NCI-H1105 (cell line): ENCODE data around the gene ADAMTS17.
"Not testable (repeated sequence)": the region's sequence is repeated elsewhere in the genome, so short reads cannot be mapped to it uniquely, and the experiment has no call there.

ENCODE experiments used
- DNase-seq: peaks from one replicate; lab custom pipeline; 2025; lab: John Stamatoyannopoulos, UW

Gene ADAMTS17

GRCh38 chr15:100092034-100092433, 249.7 kb downstream of the ADAMTS17 start:
- no peak for DNase-seq

DNA sequence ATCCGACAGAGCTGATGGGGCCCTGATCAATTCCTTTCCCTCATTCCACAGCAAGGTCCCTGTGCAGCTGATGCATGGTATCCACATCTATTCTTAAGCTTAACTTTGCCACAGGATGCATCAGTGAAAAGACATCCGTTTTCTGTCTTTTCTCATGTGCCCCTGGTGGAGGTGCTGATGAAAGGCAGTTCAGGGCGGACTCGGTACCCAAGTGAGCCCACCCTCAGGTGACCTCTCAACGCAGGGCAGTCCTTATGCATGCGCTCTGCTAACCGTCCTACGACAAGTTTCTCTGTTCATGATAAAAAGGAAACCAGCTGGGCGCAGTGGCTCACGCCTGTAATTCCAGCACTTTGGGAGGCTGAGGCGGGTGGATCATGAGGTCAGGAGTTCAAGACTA, 251.4 kb downstream of the ADAMTS17 start:
- DNase-seq = no peak

GRCh38 chr15:100084042-100084821, 257.5 kb downstream of the ADAMTS17 start:
- DNase-seq = not testable (repeated sequence)

DNA sequence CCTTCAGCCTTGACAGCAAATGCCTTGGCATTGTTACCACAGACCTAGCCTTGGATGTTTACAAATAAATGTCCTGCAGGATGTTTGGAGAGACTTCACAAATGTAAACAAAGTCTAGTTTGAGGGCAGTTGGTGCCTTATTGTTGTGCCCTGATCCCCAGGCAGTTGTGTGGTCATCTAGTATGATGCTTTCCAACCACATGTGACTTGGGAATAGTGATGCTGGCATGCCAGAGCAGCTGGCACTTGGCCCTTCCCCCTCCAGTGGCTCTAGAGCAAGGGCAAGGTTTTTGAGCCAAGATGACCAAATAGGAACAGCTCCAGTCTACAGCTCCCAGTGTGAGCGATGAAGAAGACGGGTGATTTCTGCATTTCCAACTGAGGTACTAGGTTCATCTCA, 258.2 kb downstream of the ADAMTS17 start:
- DNase-seq = no peak

DNA sequence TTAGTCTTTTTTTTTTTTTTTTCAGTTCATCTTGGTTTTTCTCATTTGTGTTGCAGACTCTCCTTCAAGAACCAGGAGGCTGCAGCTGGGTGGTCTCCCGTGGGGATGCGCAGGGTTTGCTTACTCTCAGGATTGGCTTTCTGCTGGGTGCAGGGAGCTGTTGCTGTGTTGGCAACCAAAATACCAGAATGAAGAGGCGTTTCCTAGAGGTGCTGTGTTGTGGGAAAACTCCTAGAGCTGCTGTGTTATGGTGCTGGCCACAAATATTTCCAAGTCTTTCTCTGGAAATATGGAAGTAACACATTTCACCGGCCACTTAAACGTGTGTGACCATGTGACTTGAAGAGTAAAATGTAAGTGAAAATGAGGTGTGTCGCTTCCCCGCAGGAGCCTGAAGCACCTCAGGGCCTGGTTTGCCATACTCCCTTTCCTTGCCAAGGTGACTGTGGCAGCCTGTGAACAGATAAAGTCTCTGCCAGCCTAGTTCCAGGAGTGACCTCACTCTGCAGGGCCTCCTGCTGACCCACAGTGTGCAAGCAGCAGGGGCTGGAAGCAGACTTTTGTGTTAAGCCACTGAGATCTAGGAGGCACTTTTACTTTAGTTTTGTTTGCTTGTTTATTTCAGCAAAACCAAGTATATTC, 258.9 kb downstream of the ADAMTS17 start:
- no peak for DNase-seq

- no peak for DNase-seq
Measured at GRCh38 chr15:100081454-100081853, 260.3 kb downstream of the ADAMTS17 start.

DNA sequence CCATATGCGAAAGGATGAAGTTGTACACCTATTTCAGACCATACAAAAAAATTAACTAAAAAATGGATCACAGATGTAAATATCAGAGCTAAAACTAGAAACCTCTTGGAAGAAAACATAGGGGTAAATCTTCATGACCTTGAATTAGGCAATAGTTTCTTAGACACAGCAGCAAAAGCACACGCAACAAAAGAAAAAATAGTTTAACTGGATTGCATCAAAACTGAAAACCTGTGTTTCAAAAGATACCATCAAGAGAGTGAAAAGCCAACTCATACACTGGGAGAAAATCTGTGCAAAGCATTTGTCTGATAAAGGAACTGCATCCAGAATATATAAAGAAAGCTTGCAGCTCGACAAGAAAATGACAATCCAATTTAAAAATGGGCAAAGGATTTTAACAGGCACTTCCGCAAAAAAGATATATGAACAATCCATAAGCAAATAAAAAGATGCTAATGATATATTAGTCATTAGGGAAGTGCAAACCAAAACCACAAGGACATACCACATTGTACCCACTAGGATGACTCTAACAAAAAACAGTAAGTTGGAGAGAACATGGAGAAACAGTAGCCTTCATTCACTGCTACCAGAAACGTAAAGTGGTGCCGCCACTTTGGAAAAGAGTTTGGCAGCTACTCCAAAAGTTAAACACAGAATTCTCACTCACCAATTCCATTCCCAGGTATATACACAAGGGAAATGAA, 263.1 kb downstream of the ADAMTS17 start:
- no peak for DNase-seq

- DNase-seq = no peak
Measured at GRCh38 chr15:100075229-100075628, 266.5 kb downstream of the ADAMTS17 start.

DNA sequence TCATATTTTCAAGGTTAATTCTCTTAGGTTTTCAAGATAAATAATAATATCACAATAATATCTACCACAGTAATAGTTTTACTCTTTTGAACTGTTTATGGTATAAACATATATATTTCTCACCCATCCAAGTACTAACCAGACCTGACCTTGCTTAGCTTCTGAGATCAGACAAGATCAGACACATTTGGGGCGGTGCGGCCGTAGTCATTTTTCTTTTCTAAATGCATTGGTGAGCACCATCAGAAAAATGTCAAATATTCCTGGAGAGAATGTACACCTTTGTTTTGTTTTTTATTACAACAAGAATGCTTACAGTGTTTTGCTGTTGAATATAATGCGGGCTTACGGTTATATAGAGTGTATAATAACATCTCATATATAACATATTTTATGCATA, 267.8 kb downstream of the ADAMTS17 start:
- DNase-seq = no peak

DNA sequence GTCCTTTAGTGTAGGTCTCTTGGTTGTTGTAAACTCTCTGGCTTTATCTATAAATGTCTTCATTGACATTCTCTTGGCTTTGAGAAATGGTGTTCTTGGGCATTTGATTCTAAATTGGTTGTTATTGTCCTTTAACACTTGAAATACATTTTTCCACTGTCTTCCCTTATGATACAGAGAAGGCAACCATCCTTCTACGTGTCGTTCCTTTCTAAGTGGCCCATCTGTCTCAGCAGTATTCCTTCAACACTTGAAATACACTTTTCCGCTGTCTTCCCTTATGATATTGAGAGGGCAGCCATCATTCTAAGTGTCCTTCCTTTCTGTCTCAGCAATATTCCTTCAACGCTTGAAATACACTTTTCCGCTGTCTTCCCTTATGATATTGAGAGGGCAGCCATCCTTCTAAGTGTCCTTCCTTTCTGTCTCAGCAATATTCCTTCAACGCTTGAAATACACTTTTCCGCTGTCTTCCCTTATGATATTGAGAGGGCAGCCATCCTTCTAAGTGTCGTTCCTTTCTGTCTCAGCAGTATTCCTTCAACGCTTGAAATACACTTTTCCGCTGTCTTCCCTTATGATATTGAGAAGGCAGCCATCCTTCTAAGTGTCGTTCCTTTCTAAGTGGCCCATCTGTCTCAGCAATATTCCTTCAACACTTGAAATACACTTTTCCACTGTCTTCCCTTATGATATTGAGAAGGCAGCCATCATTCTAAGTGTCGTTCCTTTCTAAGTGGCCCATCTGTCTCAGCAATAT, 275.1 kb downstream of the ADAMTS17 start:
- DNase-seq = not testable (repeated sequence)

- no peak for DNase-seq
Measured at GRCh38 chr15:100061944-100062343, 279.8 kb downstream of the ADAMTS17 start.

GRCh38 chr15:100060276-100060926, 281.4 kb downstream of the ADAMTS17 start:
- DNase-seq = no peak

DNA sequence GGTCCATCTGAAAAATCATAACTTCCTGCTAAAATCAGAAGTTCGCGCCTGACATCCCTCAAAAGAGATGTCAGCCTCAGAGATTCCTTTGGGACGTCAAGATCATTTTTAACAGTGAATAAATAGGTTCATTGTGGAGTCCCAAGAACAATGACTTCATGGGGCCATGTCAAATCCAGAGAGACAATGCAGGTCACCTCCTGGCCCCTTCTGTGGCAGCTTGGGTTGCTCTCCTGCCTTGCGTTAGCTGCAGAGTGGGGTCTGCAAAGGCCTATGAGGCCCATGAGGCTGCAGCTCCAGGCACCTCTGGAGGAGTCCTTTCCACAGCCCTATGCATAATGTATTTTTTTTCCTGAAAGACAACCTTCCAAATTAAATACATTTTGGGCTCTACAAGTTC, 282.3 kb downstream of the ADAMTS17 start:
- no peak for DNase-seq

DNA sequence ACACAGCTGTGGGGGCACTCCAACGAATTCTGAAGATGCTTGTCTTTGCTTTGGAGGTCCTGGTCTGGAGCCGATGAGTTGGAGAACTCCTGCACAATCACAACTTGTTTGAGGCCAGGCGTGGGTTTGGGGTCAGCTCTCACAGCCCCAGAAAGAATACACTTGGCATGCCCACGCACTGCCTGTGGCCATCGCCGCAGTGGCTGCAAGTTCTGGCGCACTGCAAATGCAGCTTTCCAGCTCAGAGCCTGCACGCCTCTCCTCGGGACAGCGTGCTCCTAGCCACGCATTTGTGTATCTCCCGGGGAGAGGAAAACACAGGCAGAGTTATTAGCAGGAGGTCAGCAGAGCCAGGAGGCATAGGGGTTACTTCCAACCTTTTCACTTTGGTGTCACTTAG, 282.7 kb downstream of the ADAMTS17 start:
- no peak for DNase-seq

DNA sequence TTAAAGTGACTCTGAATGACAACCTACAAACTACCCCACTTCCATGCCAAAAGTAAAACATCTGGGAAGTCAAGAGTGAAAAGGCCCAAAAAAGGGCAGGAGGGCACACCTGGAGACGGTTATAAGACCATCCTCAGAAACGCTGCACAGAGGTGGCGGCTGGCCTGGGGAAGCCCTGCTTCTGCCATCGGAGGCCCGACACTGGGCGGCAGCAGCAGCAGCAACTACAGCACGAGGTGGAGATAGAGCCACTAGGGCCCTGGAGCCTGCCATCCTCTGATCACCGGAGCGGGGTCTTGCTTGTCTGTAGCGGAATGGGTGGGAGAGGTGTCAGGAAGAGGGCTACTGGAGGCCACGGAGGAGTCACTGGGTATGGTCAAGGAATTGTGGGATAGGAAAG, 283.3 kb downstream of the ADAMTS17 start:
- no peak for DNase-seq

- DNase-seq = no peak
Measured at GRCh38 chr15:100057281-100057680, 284.5 kb downstream of the ADAMTS17 start.

DNA sequence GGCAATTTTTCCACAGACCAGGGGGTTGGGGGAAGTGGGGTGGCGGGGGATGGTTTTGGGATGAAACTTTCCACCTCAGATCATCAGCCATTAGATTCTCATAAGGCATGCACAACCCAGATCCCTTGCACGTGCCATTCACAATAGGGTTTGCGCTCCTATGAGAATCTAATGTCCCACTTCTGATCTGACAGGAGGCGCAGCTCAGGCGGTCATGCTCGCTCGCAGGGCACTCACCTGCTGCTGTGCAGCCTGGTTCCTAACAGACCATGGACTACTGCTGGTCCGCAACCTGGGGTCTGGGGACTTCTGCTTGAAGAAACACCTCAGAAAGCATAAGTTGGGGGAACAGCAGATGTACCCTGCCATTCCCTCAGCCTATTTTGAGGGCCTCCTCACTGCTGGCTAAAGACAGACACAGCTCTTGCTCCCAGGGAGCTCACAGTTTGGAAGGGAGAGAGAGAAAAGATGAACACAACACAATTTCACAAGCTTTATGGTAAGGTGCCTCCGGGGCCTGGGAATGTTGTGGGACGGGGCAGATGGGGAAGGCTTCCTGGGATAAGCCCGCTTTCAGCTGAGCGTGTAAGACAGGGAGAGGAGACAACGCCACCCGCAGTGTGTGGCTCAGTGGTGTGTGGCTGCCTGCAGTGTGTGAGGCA, 285.2 kb downstream of the ADAMTS17 start:
- DNase-seq = no peak

GRCh38 chr15:100055821-100056220, 286.0 kb downstream of the ADAMTS17 start:
- DNase-seq = no peak

DNA sequence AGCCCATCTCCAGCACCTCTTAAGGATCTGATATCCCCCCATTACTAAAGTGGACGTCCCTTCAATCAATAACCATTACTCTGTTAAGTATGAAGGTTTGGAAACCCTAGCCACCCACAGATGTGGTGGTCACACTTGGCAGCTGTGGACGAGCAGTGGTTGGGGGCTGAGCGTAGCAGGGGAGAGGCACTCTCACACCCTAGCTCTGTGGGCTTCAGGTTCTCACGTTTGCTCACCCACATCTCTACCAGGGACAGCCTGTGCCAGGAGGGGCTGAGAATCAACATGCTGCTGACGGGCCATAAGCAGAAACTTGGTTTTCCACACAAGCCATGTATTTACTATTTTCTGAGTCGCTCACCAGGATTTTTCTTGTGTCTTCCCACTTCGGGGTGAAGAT, 287.2 kb downstream of the ADAMTS17 start:
- no peak for DNase-seq

DNA sequence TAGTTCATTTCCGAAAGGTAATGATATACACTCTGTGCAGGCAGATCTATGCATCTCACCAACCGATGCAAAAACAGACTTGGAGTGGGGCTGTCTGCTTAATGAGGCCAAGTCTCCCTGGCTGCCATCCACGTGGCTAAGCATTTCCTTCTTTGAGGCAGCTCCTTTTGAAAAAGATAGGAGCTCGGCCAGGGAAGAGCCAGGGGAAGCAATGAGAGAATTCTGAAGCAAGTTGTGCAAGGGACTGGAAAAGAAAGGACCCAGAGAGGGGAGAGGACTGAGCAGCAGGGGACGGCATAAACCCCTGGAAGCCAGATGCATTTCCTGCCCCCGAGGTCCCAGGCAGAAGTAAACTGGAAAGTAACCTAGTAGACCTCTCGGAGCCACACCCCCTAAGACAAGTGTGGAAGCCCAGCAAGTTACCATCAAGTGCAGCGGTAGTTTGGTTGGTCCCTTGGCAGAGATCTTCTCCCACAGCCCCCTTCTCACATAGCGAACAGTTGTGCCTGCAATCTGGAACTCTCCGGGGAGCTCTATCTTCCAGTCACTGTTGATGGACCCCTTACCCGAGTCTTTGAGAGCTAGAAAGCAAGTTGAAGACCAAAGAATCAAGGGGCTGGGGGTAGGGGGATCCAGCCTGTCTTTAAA, 288.2 kb downstream of the ADAMTS17 start:
- DNase-seq = no peak
